ENCODE measurements around the gene CCR8.

The CCR8 gene

GRCh38 chr3:39343760-39344159 is 14.3 kb downstream of the CCR8 start:
- no peak overlapping the region for H3K4me3 ChIP-seq (ENCODE audit: low read length, poor library complexity, severe bottlenecking)
- peaks cover 44% of the 10 kb centered on the region for H3K4me1 ChIP-seq (ENCODE audit: insufficient read depth, low read length, poor library complexity, severe bottlenecking)
- no peaks in the 10 kb centered on the region for H4K20me1 ChIP-seq (ENCODE audit: insufficient read depth, low read length, poor library complexity, severe bottlenecking)
- peaks cover 7% of the 10 kb centered on the region; the same call in 1 of the 2 replicates for H3K9me3 ChIP-seq (ENCODE audit: insufficient read depth, low read depth, low read length)
- TF ChIP-seq EZH2phosphoT487 (IDR thresholded peaks at IDR 0.05; ENCODE audit: borderline replicate concordance) (no peak), CTCF (conservative IDR thresholded peaks at IDR 0.05; ENCODE audit: low read length) (no peak)
- no peak overlapping the region for H3K9ac ChIP-seq (ENCODE audit: low read depth, low read length, poor library complexity, severe bottlenecking)
- H3K9me2 ChIP-seq (replicated peaks; ENCODE audit: low read depth, low read length) = no peaks in the 10 kb centered on the region
- no peak overlapping the region for H3K4me2 ChIP-seq (ENCODE audit: low read depth, low read length, poor library complexity, severe bottlenecking)
- H2AFZ ChIP-seq (ENCODE audit: low read length) = no peak overlapping the region
- H3K79me2 ChIP-seq (ENCODE audit: insufficient read depth, low read length) = no peaks in the 10 kb centered on the region
- no peaks in the 10 kb centered on the region for H3K27me3 ChIP-seq (ENCODE audit: insufficient read depth, low read length, poor library complexity, severe bottlenecking)
- no peaks in the 10 kb centered on the region for H3K36me3 ChIP-seq (ENCODE audit: insufficient read depth, low read length)
- H3F3A ChIP-seq (ENCODE audit: low read depth) = peaks cover 6% of the 10 kb centered on the region; the same call in 1 of the 2 replicates

- Histone ChIP-seq H3K4me3 (ENCODE audit: low read length, poor library complexity, severe bottlenecking) (no peak overlapping the region), H3K79me2 (ENCODE audit: insufficient read depth, low read length) (no peaks in the 10 kb centered on the region), H3K4me1 (ENCODE audit: insufficient read depth, low read length, poor library complexity, severe bottlenecking) (peaks cover 55% of the 10 kb centered on the region), H3K27me3 (ENCODE audit: insufficient read depth, low read length, poor library complexity, severe bottlenecking) (no peaks in the 10 kb centered on the region), H3K4me2 (ENCODE audit: low read depth, low read length, poor library complexity, severe bottlenecking) (no peak overlapping the region), H3F3A (ENCODE audit: low read depth) (peaks cover 6% of the 10 kb centered on the region; the same call in 1 of the 2 replicates), H4K20me1 (ENCODE audit: insufficient read depth, low read length, poor library complexity, severe bottlenecking) (no peaks in the 10 kb centered on the region), H2AFZ (ENCODE audit: low read length) (no peak overlapping the region), H3K36me3 (ENCODE audit: insufficient read depth, low read length) (no peaks in the 10 kb centered on the region), H3K9me2 (replicated peaks; ENCODE audit: low read depth, low read length) (no peaks in the 10 kb centered on the region), H3K9me3 (ENCODE audit: insufficient read depth, low read depth, low read length) (peaks cover 3% of the 10 kb centered on the region; the same call in 1 of the 2 replicates), H3K9ac (ENCODE audit: low read depth, low read length, poor library complexity, severe bottlenecking) (no peak overlapping the region)
- TF ChIP-seq CTCF (conservative IDR thresholded peaks at IDR 0.05; ENCODE audit: low read length) (no peak), EZH2phosphoT487 (IDR thresholded peaks at IDR 0.05; ENCODE audit: borderline replicate concordance) (no peak)
These were observed 15.3 kb downstream of the CCR8 start for GRCh38 chr3:39344746-39345344.

GRCh38 chr3:39346785-39347585 is 17.5 kb downstream of the CCR8 start:
- H3F3A ChIP-seq (ENCODE audit: low read depth) = peaks cover 22% of the 10 kb centered on the region
- H3K9me3 ChIP-seq (ENCODE audit: insufficient read depth, low read depth, low read length) = no peaks in the 10 kb centered on the region
- H2AFZ ChIP-seq (ENCODE audit: low read length) = no peak overlapping the region; the same call in 1 of the 2 replicates
- H3K9me2 ChIP-seq (replicated peaks; ENCODE audit: low read depth, low read length) = no peaks in the 10 kb centered on the region
- H4K20me1 ChIP-seq (ENCODE audit: insufficient read depth, low read length, poor library complexity, severe bottlenecking) = no peaks in the 10 kb centered on the region
- H3K36me3 ChIP-seq (ENCODE audit: insufficient read depth, low read length) = no peaks in the 10 kb centered on the region
- H3K27me3 ChIP-seq (ENCODE audit: insufficient read depth, low read length, poor library complexity, severe bottlenecking) = no peaks in the 10 kb centered on the region
- peak overlapping the region; percentile 62 for H3K9ac ChIP-seq (ENCODE audit: low read depth, low read length, poor library complexity, severe bottlenecking)
- TF ChIP-seq EZH2phosphoT487 (IDR thresholded peaks at IDR 0.05; ENCODE audit: borderline replicate concordance) (no peak), CTCF (conservative IDR thresholded peaks at IDR 0.05; ENCODE audit: low read length) (no peak)
- peak overlapping the region; percentile 48 for H3K4me3 ChIP-seq (ENCODE audit: low read length, poor library complexity, severe bottlenecking)
- H3K4me2 ChIP-seq (ENCODE audit: low read depth, low read length, poor library complexity, severe bottlenecking) = peak overlapping the region; percentile 62
- H3K79me2 ChIP-seq (ENCODE audit: insufficient read depth, low read length) = no peaks in the 10 kb centered on the region
- peaks cover 73% of the 10 kb centered on the region for H3K4me1 ChIP-seq (ENCODE audit: insufficient read depth, low read length, poor library complexity, severe bottlenecking)

Measured in Loucy (cell line).